HG03280 (cell line): ENCODE data around the gene ZNF408.
A peak's percentile ranks its signal among the peaks of the same experiment; 100 is the strongest.
"Not testable (repeated sequence)": the region's sequence is repeated elsewhere in the genome, so short reads cannot be mapped to it uniquely, and the experiment has no call there.

Experiments used
- ATAC-seq: cut with Tn5 transposase; IDR thresholded peaks from one replicate; pipeline ENCODE4 v1.9.1; 2021; ENCODE audit warnings: mild to moderate bottlenecking, moderate library complexity; ENCODE audit not compliant: unreplicated experiment

Gene ZNF408

GRCh38 chr11:46700241-46701077, at the start of gene ZNF408, which contains the start of gene ARHGAP1:
Gene ZNF408 (plus strand): TSS chr11:46701031. CDS start chr11:46701048, 17 bp downstream.
Gene ARHGAP1 (minus strand): TSS chr11:46700619. CDS start chr11:46696107, 4,512 bp downstream.
- peak; percentile 89 for ATAC-seq

- no peak for ATAC-seq
Observed at GRCh38 chr11:46655631-46656030, 45.2 kb upstream of the ZNF408 start.

- no peak for ATAC-seq
Observed at GRCh38 chr11:46657186-46657585, 43.6 kb upstream of the ZNF408 start.

- no peak for ATAC-seq
Observed at GRCh38 chr11:46658259-46658658, 42.6 kb upstream of the ZNF408 start.

- ATAC-seq, result no peak
Observed at GRCh38 chr11:46659908-46660307, 40.9 kb upstream of the ZNF408 start.

GRCh38 chr11:46661836-46662235, 39.0 kb upstream of the ZNF408 start:
- ATAC-seq, result no peak

- ATAC-seq, result no peak
Observed at GRCh38 chr11:46662366-46662765, 38.5 kb upstream of the ZNF408 start.

- ATAC-seq, result no peak
Observed at GRCh38 chr11:46663277-46663940, 37.4 kb upstream of the ZNF408 start.

GRCh38 chr11:46664612-46665011, 36.2 kb upstream of the ZNF408 start:
- ATAC-seq, result no peak

- no peak for ATAC-seq
Observed at GRCh38 chr11:46665356-46665755, 35.5 kb upstream of the ZNF408 start.

- no peak for ATAC-seq
Observed at GRCh38 chr11:46666516-46666915, 34.3 kb upstream of the ZNF408 start.

- no peak for ATAC-seq
Observed at GRCh38 chr11:46667043-46667481, 33.8 kb upstream of the ZNF408 start.

GRCh38 chr11:46668480-46669085, 32.2 kb upstream of the ZNF408 start:
- no peak for ATAC-seq

- no peak for ATAC-seq
Observed at GRCh38 chr11:46669711-46670139, 31.1 kb upstream of the ZNF408 start.

- not testable (repeated sequence) for ATAC-seq
Observed at GRCh38 chr11:46670521-46670920, 30.3 kb upstream of the ZNF408 start.

- ATAC-seq, result no peak
Observed at GRCh38 chr11:46671958-46672315, 28.9 kb upstream of the ZNF408 start.

- no peak for ATAC-seq
Observed at GRCh38 chr11:46672381-46672839, 28.4 kb upstream of the ZNF408 start.

GRCh38 chr11:46673713-46674462, 26.9 kb upstream of the ZNF408 start:
- no peak for ATAC-seq

- no peak for ATAC-seq
Observed at GRCh38 chr11:46674463-46675287, 26.2 kb upstream of the ZNF408 start.

- no peak for ATAC-seq
Observed at GRCh38 chr11:46675288-46675851, 25.5 kb upstream of the ZNF408 start.
